Spleen (tissue), 7 donors: ENCODE results near the gene DTD1.

ENCODE experiments used
- CTCF ChIP-seq, 11 experiments: fragments of 200-600 bp in 7 of 11; fragments of 450-650 bp in 4 of 11; sonication (generic) in 4 of 11; IDR thresholded peaks in 8 of 11; conservative IDR thresholded peaks in 3 of 11; 1 replicate in 7 of 11; 2 replicates in 4 of 11; pipeline versions ENCODE4 v1.4.0 to v1.8.0; 2016 to 2021; ENCODE audit warnings: antibody characterized with exemption in 11 of 11, inconsistent platforms in 4 of 11, mild to moderate bottlenecking in 1 of 11
- POLR2A ChIP-seq, 3 donors: fragments of 450-650 bp; IDR thresholded peaks; one replicate each; pipeline ENCODE4 v1.5.1; 2017; ENCODE audit warnings: antibody characterized with exemption in 3 of 3, mild to moderate bottlenecking in 1 of 3
- POLR2AphosphoS5 ChIP-seq, 3 donors: sonication (generic); formaldehyde crosslinking; IDR thresholded peaks; one replicate each; pipeline ENCODE4 v1.5.1; 2017; ENCODE audit warnings: antibody characterized with exemption in 3 of 3
- donor health status: DM: no; HTN: no; CAD: no; lungs with moderate emphysema.
- donor health status: DM: no; HTN: no; CAD: no.
- donor health status: DM: no; HTN: no; CAD: no.

- no peak for TF ChIP-seq CTCF (IDR thresholded peaks at IDR 0.05 in 8 of 11, conservative IDR thresholded peaks at IDR 0.05 in 3 of 11)
- TF ChIP-seq POLR2A (IDR thresholded peaks at IDR 0.05), result no peak
- no peak for TF ChIP-seq POLR2AphosphoS5 (IDR thresholded peaks at IDR 0.05)
These were observed 21.9 kb downstream of the DTD1 start for GRCh38 chr20:18609741-18610140.
